CD4-positive, alpha-beta T cell (primary cell): Measurements from ENCODE around the gene WFIKKN2. TPM values are rescaled to one million over a fixed set of nuclear protein-coding genes. Genes with fewer than 3 reads are reported as not detected.
"Not testable (repeated sequence)": the region's sequence is repeated elsewhere in the genome, so short reads cannot be mapped to it uniquely, and the experiment has no call there.

Experiments used
- ATAC-seq: fragments of 200-7000 bp; cut with Tn5 transposase; one replicate; pipeline ENCODE4 v1.10.0; 2022; ENCODE audit warnings: mild to moderate bottlenecking; ENCODE audit not compliant: poor library complexity
- CTCF ChIA-PET: fragments of 350-600 bp; sonication (Branson Sonifier 250); formaldehyde crosslinking; loops from one replicate; lab custom pipeline; 2021; ENCODE audit warnings: antibody characterized with exemption, inconsistent platforms; lab: Charles Lee
- POLR2A ChIA-PET: fragments of 350-600 bp; sonication (Branson Sonifier 250); formaldehyde crosslinking; loops from one replicate; lab custom pipeline; 2021; ENCODE audit warnings: antibody characterized with exemption, inconsistent platforms; lab: Charles Lee
- DNase-seq, 14 experiments: peaks; one replicate each; pipeline ENCODE4 v3.0.0-alpha.2; 2013 to 2020; ENCODE audit warnings: mixed read lengths in 2 of 14
- H3K27ac ChIP-seq, 2 donors: one replicate each; pipeline versions ENCODE4 v1.5.1 to v1.7.0; 2013; ENCODE audit warnings: low read length in 2 of 2, low read depth in 1 of 2, mild to moderate bottlenecking in 1 of 2
- H3K27me3 ChIP-seq, 2 experiments: 1 replicate in 1 of 2; 2 replicates in 1 of 2; pipeline versions ENCODE4 v1.6.1 to v1.7.0; 2013; ENCODE audit warnings: low read length in 2 of 2, control low read depth in 1 of 2, mild to moderate bottlenecking in 1 of 2, moderate library complexity in 1 of 2; ENCODE audit not compliant: insufficient read depth in 2 of 2, control insufficient read depth in 1 of 2
- H3K36me3 ChIP-seq: one replicate; pipeline ENCODE4 v1.6.1; 2013; ENCODE audit warnings: low read length, control low read depth; ENCODE audit not compliant: insufficient read depth
- H3K4me1 ChIP-seq: one replicate; pipeline ENCODE4 v1.6.1; 2013; ENCODE audit warnings: low read length, control low read depth; ENCODE audit not compliant: insufficient read depth
- H3K4me3 ChIP-seq: one replicate; pipeline ENCODE4 v1.5.1; 2013; ENCODE audit warnings: mild to moderate bottlenecking, low read length, moderate library complexity
- H3K9me3 ChIP-seq, 2 experiments: 1 replicate in 1 of 2; 2 replicates in 1 of 2; pipeline versions ENCODE4 v1.6.1 to v1.7.0; 2013; ENCODE audit warnings: low read length in 2 of 2, mild to moderate bottlenecking in 2 of 2, control low read depth in 1 of 2, moderate library complexity in 1 of 2; ENCODE audit not compliant: control insufficient read depth in 1 of 2, insufficient read depth in 1 of 2
- H3K27ac Mint-ChIP-seq: one replicate; pipeline ENCODE4 v1.8.0; 2020; ENCODE audit warnings: mixed read lengths
- H3K27me3 Mint-ChIP-seq: one replicate; pipeline ENCODE4 v1.8.0; 2021; ENCODE audit warnings: mixed read lengths
- H3K36me3 Mint-ChIP-seq: one replicate; pipeline ENCODE4 v1.8.0; 2021; ENCODE audit warnings: low read depth, mixed read lengths
- H3K4me1 Mint-ChIP-seq: one replicate; pipeline ENCODE4 v1.8.0; 2021; ENCODE audit warnings: low read depth, mixed read lengths
- H3K4me3 Mint-ChIP-seq: one replicate; pipeline ENCODE4 v1.8.0; 2020; ENCODE audit warnings: mild to moderate bottlenecking, mixed read lengths
- H3K9me3 Mint-ChIP-seq: one replicate; pipeline ENCODE4 v1.8.0; 2020; ENCODE audit warnings: mixed read lengths
- intact Hi-C, 2 experiments: fragments of 100-400 bp; cut with DNase I in 1 of 2; cut with micrococcal nuclease in 1 of 2; formaldehyde crosslinking; loops; one replicate each; pipeline versions ENCODE4 v1.15.1 to v1.9.0; 2023 to 2025; cut with DNase I, micrococcal nuclease
- total RNA-seq, 174 experiments: library from RNA in 2 of 174; stranded (reverse) in 2 of 174; gene quantifications; one replicate each; pipeline ENCODE4 v1.2.3 and lab custom pipeline; 2021 to 2026
- TF ChIP-seq, protein P1 (sequence below): fragments of 200-600 bp; IDR thresholded peaks from one replicate; pipeline ENCODE4 v1.8.0; 2022; ENCODE audit warnings: antibody characterized with exemption, mild to moderate bottlenecking

Gene WFIKKN2
- total RNA-seq, 2 experiments from 2014 or later: not detected

DNA sequence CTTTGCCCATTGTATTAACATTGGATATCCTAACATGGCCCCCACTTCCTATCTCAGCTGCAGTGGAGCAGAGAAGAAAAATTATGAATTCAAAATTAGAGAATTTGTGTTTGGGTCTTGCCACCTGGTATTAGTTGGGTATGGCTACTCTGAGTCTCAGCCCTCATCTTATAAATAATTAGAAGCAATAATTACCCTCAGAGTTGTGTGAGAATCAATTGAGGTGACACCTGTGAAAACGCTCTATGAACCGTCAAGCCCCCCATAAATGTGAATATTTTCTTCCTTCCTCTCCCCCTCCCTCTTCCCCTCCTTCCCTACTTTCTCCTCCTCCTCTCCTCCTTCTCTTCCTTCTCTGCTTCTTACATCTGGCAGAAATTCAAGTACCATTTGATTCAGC is 39.7 kb downstream of the WFIKKN2 start:
- POLR2A ChIA-PET: interaction anchor here (1.4 kb wide), 1 partner anchor 9 kb away, joined by 8 read pairs; the partner anchor contains the start of gene TOB1
- Histone ChIP-seq H3K27me3 (no peaks in the 10 kb centered on the region), H3K36me3 (no peaks in the 10 kb centered on the region), H3K4me3 (no peak overlapping the region), H3K27ac (no peak overlapping the region), H3K4me1 (peaks cover 31% of the 10 kb centered on the region), H3K9me3 (peaks cover 0 to 3% of the 10 kb centered on the region in 2 experiments)
- intact Hi-C loops: loop anchor here in 1 of 2 experiments (2.0 kb wide), 1 partner anchor 34 kb away; no protein-coding TSS in a partner anchor
- peaks cover 36% of the 10 kb centered on the region for H3K4me1 Mint-ChIP-seq
- H3K27ac Mint-ChIP-seq: no peak overlapping the region
- ATAC-seq: no peak
- DNase-seq: no peak
- TF ChIP-seq, protein P1, sequence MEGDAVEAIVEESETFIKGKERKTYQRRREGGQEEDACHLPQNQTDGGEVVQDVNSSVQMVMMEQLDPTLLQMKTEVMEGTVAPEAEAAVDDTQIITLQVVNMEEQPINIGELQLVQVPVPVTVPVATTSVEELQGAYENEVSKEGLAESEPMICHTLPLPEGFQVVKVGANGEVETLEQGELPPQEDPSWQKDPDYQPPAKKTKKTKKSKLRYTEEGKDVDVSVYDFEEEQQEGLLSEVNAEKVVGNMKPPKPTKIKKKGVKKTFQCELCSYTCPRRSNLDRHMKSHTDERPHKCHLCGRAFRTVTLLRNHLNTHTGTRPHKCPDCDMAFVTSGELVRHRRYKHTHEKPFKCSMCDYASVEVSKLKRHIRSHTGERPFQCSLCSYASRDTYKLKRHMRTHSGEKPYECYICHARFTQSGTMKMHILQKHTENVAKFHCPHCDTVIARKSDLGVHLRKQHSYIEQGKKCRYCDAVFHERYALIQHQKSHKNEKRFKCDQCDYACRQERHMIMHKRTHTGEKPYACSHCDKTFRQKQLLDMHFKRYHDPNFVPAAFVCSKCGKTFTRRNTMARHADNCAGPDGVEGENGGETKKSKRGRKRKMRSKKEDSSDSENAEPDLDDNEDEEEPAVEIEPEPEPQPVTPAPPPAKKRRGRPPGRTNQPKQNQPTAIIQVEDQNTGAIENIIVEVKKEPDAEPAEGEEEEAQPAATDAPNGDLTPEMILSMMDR: no peak
- no peaks in the 10 kb centered on the region for H3K9me3 Mint-ChIP-seq
- H3K4me3 Mint-ChIP-seq: no peak overlapping the region
- no peaks in the 10 kb centered on the region for H3K27me3 Mint-ChIP-seq
- CTCF ChIA-PET: interaction anchor here (1.2 kb wide), 1 partner anchor 32 kb away, joined by 3 read pairs; no protein-coding TSS in a partner anchor
- H3K36me3 Mint-ChIP-seq: no peaks in the 10 kb centered on the region

DNA sequence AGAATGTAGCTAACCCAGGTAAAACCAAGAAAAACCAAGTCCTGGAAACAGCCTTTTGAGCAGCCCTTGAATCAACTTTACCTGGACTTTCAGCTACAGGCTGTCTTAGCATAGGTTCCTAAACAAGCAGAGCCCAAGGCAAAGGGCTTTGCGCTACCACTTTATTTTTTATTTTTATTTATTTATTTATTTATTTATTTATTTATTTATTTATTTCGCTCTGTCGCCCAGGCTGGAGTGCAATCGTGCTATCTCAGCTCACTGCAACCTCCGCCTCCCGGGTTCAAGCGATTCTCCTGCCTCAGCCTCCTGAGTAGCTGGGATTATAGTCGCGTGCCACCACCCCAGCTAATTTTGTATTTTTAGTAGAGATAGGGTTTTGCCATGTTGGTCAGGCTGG is 41.7 kb downstream of the WFIKKN2 start:
- CTCF ChIA-PET: interaction anchor here (1.2 kb wide), 1 partner anchor 12 kb away, joined by 4 read pairs; no protein-coding TSS in a partner anchor
- H3K27me3 ChIP-seq, H3K9me3 ChIP-seq, H3K4me3 Mint-ChIP-seq, ATAC-seq, intact Hi-C loops, H3K9me3 Mint-ChIP-seq, H3K27ac Mint-ChIP-seq, H3K4me3 ChIP-seq, H3K36me3 Mint-ChIP-seq, DNase-seq, H3K36me3 ChIP-seq, H3K27ac ChIP-seq, H3K27me3 Mint-ChIP-seq: not testable (repeated sequence)
- peaks cover 22% of the 10 kb centered on the region for H3K4me1 ChIP-seq
- POLR2A ChIA-PET: interaction anchor here (3.4 kb wide), 1 partner anchor 12 kb away, joined by 23 read pairs; the partner anchor contains the start of gene TOB1
- peaks cover 34% of the 10 kb centered on the region for H3K4me1 Mint-ChIP-seq

DNA sequence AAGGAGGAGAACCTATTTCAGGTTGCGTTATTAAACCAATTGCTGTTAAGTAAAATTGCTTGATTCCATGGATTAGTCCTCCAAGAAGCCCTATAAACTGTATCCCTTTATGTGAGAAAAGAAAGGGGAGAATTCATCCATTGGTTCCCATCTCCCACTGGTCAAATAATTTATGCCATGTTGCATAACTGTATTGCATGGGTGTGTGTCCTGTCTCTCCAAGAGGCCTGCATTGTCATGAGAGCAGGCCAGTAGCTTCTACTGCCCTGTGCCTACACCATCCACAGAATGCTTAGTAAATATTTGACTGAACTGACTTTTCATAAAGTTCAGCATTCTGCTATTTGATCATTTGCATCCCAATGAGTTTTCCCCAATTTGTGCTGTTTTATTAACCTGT is 42.5 kb downstream of the WFIKKN2 start:
- peaks cover 0 to 4% of the 10 kb centered on the region in 2 experiments for H3K9me3 ChIP-seq
- H3K27me3 ChIP-seq: no peaks in the 10 kb centered on the region
- H3K27me3 Mint-ChIP-seq: no peaks in the 10 kb centered on the region
- no peak overlapping the region for H3K27ac ChIP-seq
- ATAC-seq: no peak
- H3K36me3 ChIP-seq: no peaks in the 10 kb centered on the region
- H3K4me1 Mint-ChIP-seq: peaks cover 34% of the 10 kb centered on the region
- no peak overlapping the region for H3K4me3 ChIP-seq
- no peaks in the 10 kb centered on the region for H3K36me3 Mint-ChIP-seq
- no peak overlapping the region for H3K27ac Mint-ChIP-seq
- ChIA-PET POLR2A (interaction anchor here (1.1 to 3.4 kb wide), 2 partner anchors 11 to 12 kb away, joined by 3 to 23 read pairs; partner anchors contain the start of gene TOB1), CTCF (interaction anchor here (1.1 kb wide), 1 partner anchor 10 kb away, joined by 3 read pairs; no protein-coding TSS in a partner anchor)
- intact Hi-C loops: no loop called here
- TF ChIP-seq, protein P1: no peak
- H3K9me3 Mint-ChIP-seq: no peaks in the 10 kb centered on the region
- DNase-seq: no peak
- H3K4me1 ChIP-seq: peaks cover 14% of the 10 kb centered on the region
- no peak overlapping the region for H3K4me3 Mint-ChIP-seq
